ENCODE measurements around the gene CUL4A.
A peak's percentile ranks its signal among the peaks of the same experiment; 100 is the strongest.

- TF ChIP-seq CTCF (IDR thresholded peaks at IDR 0.05; ENCODE audit: borderline replicate concordance, extremely low read depth, low read length, poor library complexity, severe bottlenecking) (peak; percentile 7), EZH2 (IDR thresholded peaks at IDR 0.05; ENCODE audit: borderline replicate concordance, low read depth, low read length, severe bottlenecking) (no peak)
Observed at GRCh38 chr13:113209759-113210421, 477 bp downstream of the CUL4A start.

Data from DND-41 (cell line).